H9 (cell line): ENCODE results near the gene DNAJC30. TPM values are rescaled to one million over a fixed set of nuclear protein-coding genes. Genes with fewer than 3 reads are reported as not detected.

Source experiments
- DNase-seq: peaks from one replicate; pipeline ENCODE4 v3.0.0-alpha.2; 2017
- H2AFZ ChIP-seq: one replicate; pipeline ENCODE4 v1.6.1; 2013; ENCODE audit warnings: mild to moderate bottlenecking, low read length, control low read depth, moderate library complexity
- H2AK5ac ChIP-seq: 2 replicates; pipeline ENCODE4 v1.6.1; 2013; ENCODE audit warnings: low read length, control low read depth, mixed read lengths; ENCODE audit not compliant: insufficient read length
- H2BK120ac ChIP-seq: one replicate; pipeline ENCODE4 v1.6.1; 2013; ENCODE audit warnings: low read depth, mild to moderate bottlenecking, low read length, control low read depth, inconsistent platforms; ENCODE audit not compliant: poor library complexity, severe bottlenecking
- H2BK12ac ChIP-seq: 2 replicates; pipeline ENCODE4 v1.6.1; 2013; ENCODE audit warnings: low read length, control low read depth, mixed read lengths, low read depth; ENCODE audit not compliant: insufficient read length
- H2BK15ac ChIP-seq: 2 replicates; pipeline ENCODE4 v1.6.1; 2013; ENCODE audit warnings: low read depth, low read length, control low read depth
- H2BK20ac ChIP-seq: one replicate; pipeline ENCODE4 v1.6.1; 2013; ENCODE audit warnings: low read depth, mild to moderate bottlenecking, low read length, control low read depth, inconsistent platforms; ENCODE audit not compliant: poor library complexity, severe bottlenecking
- H2BK5ac ChIP-seq: 2 replicates; pipeline ENCODE4 v1.6.1; 2013; ENCODE audit warnings: low read length, control low read depth, mixed read lengths; ENCODE audit not compliant: insufficient read length
- H3K14ac ChIP-seq: 2 replicates; pipeline ENCODE4 v1.6.1; 2013; ENCODE audit warnings: low read length, control low read depth; ENCODE audit not compliant: insufficient read depth
- H3K18ac ChIP-seq: 2 replicates; pipeline ENCODE4 v1.6.1; 2013; ENCODE audit warnings: low read depth, mild to moderate bottlenecking, mixed read lengths, low read length, control low read depth; ENCODE audit not compliant: insufficient read length
- H3K23ac ChIP-seq: 2 replicates; pipeline ENCODE4 v1.6.1; 2013; ENCODE audit warnings: low read length, control low read depth, mixed read lengths, low read depth; ENCODE audit not compliant: insufficient read length
- H3K23me2 ChIP-seq: 2 replicates; pipeline ENCODE4 v1.6.1; 2013; ENCODE audit warnings: low read depth, mild to moderate bottlenecking, mixed read lengths, low read length, control low read depth; ENCODE audit not compliant: insufficient read length, poor library complexity, severe bottlenecking
- H3K27ac ChIP-seq: 2 replicates; pipeline ENCODE4 v1.5.1; 2013; ENCODE audit warnings: low read length, control low read depth, mixed read lengths, low read depth; ENCODE audit not compliant: insufficient read length
- H3K27me3 ChIP-seq: 2 replicates; pipeline ENCODE4 v1.6.1; 2013; ENCODE audit warnings: low read length, control low read depth, inconsistent platforms; ENCODE audit not compliant: insufficient read depth
- H3K4ac ChIP-seq: 2 replicates; pipeline ENCODE4 v1.6.1; 2013; ENCODE audit warnings: low read depth, mild to moderate bottlenecking, control low read depth, inconsistent platforms, low read length, moderate library complexity
- H3K4me1 ChIP-seq: 2 replicates; pipeline ENCODE4 v1.6.1; 2013; ENCODE audit warnings: low read length, control low read depth, inconsistent platforms; ENCODE audit not compliant: insufficient read depth
- H3K4me2 ChIP-seq: 2 replicates; pipeline ENCODE4 v1.6.1; 2013; ENCODE audit warnings: low read length, control low read depth, mixed read lengths; ENCODE audit not compliant: insufficient read length, insufficient read depth
- H3K56ac ChIP-seq: 2 replicates; pipeline ENCODE4 v1.6.1; 2013; ENCODE audit warnings: low read depth, mild to moderate bottlenecking, mixed read lengths, low read length, control low read depth; ENCODE audit not compliant: insufficient read length
- H3K79me1 ChIP-seq: 2 replicates; pipeline ENCODE4 v1.6.1; 2013; ENCODE audit warnings: low read depth, mild to moderate bottlenecking, moderate library complexity, low read length, control low read depth, inconsistent platforms; ENCODE audit not compliant: insufficient read depth, poor library complexity, severe bottlenecking
- H3K79me2 ChIP-seq: 2 replicates; pipeline ENCODE4 v1.6.1; 2013; ENCODE audit warnings: low read length, control low read depth, inconsistent platforms; ENCODE audit not compliant: insufficient read depth
- H3K9ac ChIP-seq: 2 replicates; pipeline ENCODE4 v1.6.1; 2013; ENCODE audit warnings: low read length, control low read depth, mixed read lengths; ENCODE audit not compliant: insufficient read length; ENCODE audit errors: extremely low read depth
- H3K9me3 ChIP-seq: one replicate; pipeline ENCODE4 v1.6.1; 2013; ENCODE audit warnings: low read depth, low read length, inconsistent platforms; ENCODE audit not compliant: control insufficient read depth
- H3T11ph ChIP-seq: one replicate; pipeline ENCODE4 v1.6.1; 2013; ENCODE audit warnings: mild to moderate bottlenecking, low read length, control low read depth, inconsistent platforms
- H4K20me1 ChIP-seq: one replicate; pipeline ENCODE4 v1.6.1; 2013; ENCODE audit not compliant: control insufficient read depth, insufficient read length, insufficient read depth
- H4K5ac ChIP-seq: 2 replicates; pipeline ENCODE4 v1.6.1; 2013; ENCODE audit warnings: low read depth, mild to moderate bottlenecking, mixed read lengths, low read length, control low read depth; ENCODE audit not compliant: insufficient read length
- H4K8ac ChIP-seq: replicated peaks from 2 replicates; pipeline ENCODE4 v1.6.1; 2013; ENCODE audit warnings: low read length, control low read depth, mixed read lengths, low read depth; ENCODE audit not compliant: insufficient read length
- H4K91ac ChIP-seq: 2 replicates; pipeline ENCODE4 v1.6.1; 2013; ENCODE audit warnings: low read depth, mild to moderate bottlenecking, moderate library complexity, mixed read lengths, low read length, control low read depth; ENCODE audit not compliant: insufficient read length
- H3K27ac Mint-ChIP-seq, 3 experiments: 2 replicates in 2 of 3; 3 replicates in 1 of 3; pipeline ENCODE4 v1.8.0; 2020 to 2021; ENCODE audit warnings: mixed read lengths in 3 of 3, mild to moderate bottlenecking in 1 of 3, moderate library complexity in 1 of 3
- H3K27me3 Mint-ChIP-seq: 2 replicates; pipeline ENCODE4 v1.8.0; 2021; ENCODE audit warnings: low read depth, mild to moderate bottlenecking, moderate library complexity, mixed read lengths
- H3K36me3 Mint-ChIP-seq, 3 experiments: 2 replicates in 2 of 3; 3 replicates in 1 of 3; pipeline ENCODE4 v1.8.0; 2020 to 2021; ENCODE audit warnings: low read depth in 3 of 3, mixed read lengths in 3 of 3; ENCODE audit not compliant: insufficient read depth in 1 of 3
- H3K4me1 Mint-ChIP-seq, 2 experiments: 2 replicates each; pipeline ENCODE4 v1.8.0; 2020; ENCODE audit warnings: mixed read lengths in 2 of 2
- H3K4me3 Mint-ChIP-seq, 2 experiments: 2 replicates in 1 of 2; 3 replicates in 1 of 2; pipeline ENCODE4 v1.8.0; 2020 to 2021; ENCODE audit warnings: mild to moderate bottlenecking in 2 of 2, mixed read lengths in 2 of 2, moderate library complexity in 1 of 2
- H3K9me3 Mint-ChIP-seq, 2 experiments: 2 replicates in 1 of 2; 3 replicates in 1 of 2; pipeline ENCODE4 v1.8.0; 2020; ENCODE audit warnings: mild to moderate bottlenecking in 2 of 2, mixed read lengths in 2 of 2, moderate library complexity in 1 of 2
- CTCF ChIP-seq: fragments of 200-600 bp; sonication (generic); conservative IDR thresholded peaks from 3 replicates; pipeline ENCODE4 v1.8.0; 2021; ENCODE audit warnings: antibody characterized with exemption, mild to moderate bottlenecking
- WGBS: extraction: QIAGEN DNeasy Blood & Tissue Kit; methylation state at CpG from one replicate; pipeline ENCODE4 v1.1.7; 2013; ENCODE audit warnings: missing lambda C conversion rate, low lambda C conversion rate, mixed read lengths; ENCODE audit not compliant: insufficient read length; ENCODE audit errors: extremely low coverage; 5-methylcytosine and 5-hydroxymethylcytosine counted together
- total RNA-seq: library from RNA; stranded (reverse); gene quantifications from 2 replicates; pipeline ENCODE4 v1.2.1, GENCODE V29; 2021

Gene DNAJC30
- total RNA-seq, 1 experiment from 2014 or later, result 8.1 TPM

GRCh38 chr7:73667344-73668102 lies 15.7 kb downstream of the DNAJC30 start, which contains the start of gene VPS37D:
TSS of gene VPS37D (plus strand) at chr7:73667831. CDS start at chr7:73667959, 128 bp downstream.
- Histone ChIP-seq H3K27me3 (no peaks in the 10 kb centered on the region), H3K27ac (no peak within 1 kb of the TSS)
- TF ChIP-seq CTCF, result peak; percentile 80

More at GRCh38 chr7:73667344-73668102, 15.7 kb downstream of the DNAJC30 start, which contains the start of gene VPS37D:
- Histone ChIP-seq H4K91ac (no peak within 1 kb of the TSS), H3K4me1 (no peaks in the 10 kb centered on the region), H2BK12ac (no peak within 1 kb of the TSS), H3K4ac (no peak within 1 kb of the TSS), H2AK5ac (no peak within 1 kb of the TSS), H3K14ac (no peak within 1 kb of the TSS), H3K56ac (no peak within 1 kb of the TSS), H3K79me1 (no peaks in the 10 kb centered on the region), H3T11ph (no peak within 1 kb of the TSS), H4K20me1 (no peaks in the 10 kb centered on the region), H3K9ac (peak within 1 kb of the TSS; percentile 6), H2BK15ac (no peak within 1 kb of the TSS), H3K79me2 (no peaks in the 10 kb centered on the region), H3K23me2 (peaks cover 10% of the 10 kb centered on the region), H3K18ac (no peak within 1 kb of the TSS), H3K23ac (no peak within 1 kb of the TSS), H3K4me2 (peak within 1 kb of the TSS; percentile 69), H3K9me3 (no peaks in the 10 kb centered on the region), H4K8ac (no peak within 1 kb of the TSS), H2BK20ac (no peak within 1 kb of the TSS), H4K5ac (no peak within 1 kb of the TSS), H2BK5ac (no peak within 1 kb of the TSS), H2AFZ (no peak within 1 kb of the TSS), H2BK120ac (no peak within 1 kb of the TSS)
- Mint-ChIP-seq H3K4me1 (peaks cover 10 to 44% of the 10 kb centered on the region in 2 experiments), H3K27ac (peak within 1 kb of the TSS in 1 of 3 experiments; percentile 72; a peak in 1 of 7 replicates), H3K4me3 (peak within 1 kb of the TSS; percentile 62 to 87), H3K27me3 (peaks cover 34% of the 10 kb centered on the region), H3K9me3 (peaks cover 0 to 6% of the 10 kb centered on the region in 2 experiments; a peak in 2 of 5 replicates), H3K36me3 (peaks cover 0 to 7% (median 4%) of the 10 kb centered on the region in 3 experiments; a peak in 3 of 7 replicates)
- peak; percentile 94 for DNase-seq
- no CpG with 5 or more reads among the region's 79 CpGs for WGBS
